GM12878 (cell line): Measurements from ENCODE around the gene BMP2K. TPM values are rescaled to one million over a fixed set of nuclear protein-coding genes. Genes with fewer than 3 reads are reported as not detected.

Experiments used
- ATAC-seq: fragments of 200-7000 bp; cut with Tn5 transposase; 3 replicates; pipeline ENCODE4 v1.9.1; 2020; ENCODE audit warnings: mild to moderate bottlenecking, moderate library complexity
- BruUV-seq: library from RNA; stranded (reverse); fragments of 400-500 nt; replicated peaks from 2 replicates; lab custom pipeline; 2021; lab: Mats Ljungman, UMichigan
- CTCF ChIA-PET: fragments of 300-600 bp; sonication (Branson Sonifier 250); formaldehyde crosslinking; extraction: SDS; loops from one replicate; lab custom pipeline; 2021; ENCODE audit warnings: inconsistent platforms; lab: Yijun Ruan, JAX
- POLR2A ChIA-PET: fragments of 350-600 bp; formaldehyde crosslinking; extraction: SDS; loops from one replicate; lab custom pipeline; 2021; ENCODE audit warnings: inconsistent platforms; lab: Charles Lee
- RAD21 ChIA-PET: fragments of 300-600 bp; sonication (Branson Sonifier 250); formaldehyde crosslinking; loops from one replicate; lab custom pipeline; 2023; ENCODE audit warnings: antibody characterized with exemption; ENCODE audit not compliant: unreplicated experiment; lab: Charles Lee
- SMC1A ChIA-PET: fragments of 300-600 bp; sonication (Branson Sonifier 250); formaldehyde crosslinking; loops from one replicate; lab custom pipeline; 2023; ENCODE audit not compliant: unreplicated experiment, uncharacterized antibody; lab: Charles Lee
- DNase-seq: peaks from one replicate; pipeline ENCODE4 v3.0.0-alpha.2; 2011; ENCODE audit warnings: low read depth, low spot score
- FAIRE-seq: peaks from 3 replicates; lab custom pipeline; 2011; peaks lifted over from hg19 to GRCh38; lab: Jason Lieb, UNC
- H2AFZ ChIP-seq: 2 replicates; pipeline ENCODE4 v1.6.0; 2011; ENCODE audit warnings: low read depth, low read length, control low read depth; ENCODE audit not compliant: control insufficient read depth
- H3K27ac ChIP-seq: 2 replicates; pipeline ENCODE4 v1.5.1; 2011; ENCODE audit warnings: control low read depth; ENCODE audit not compliant: control insufficient read depth, insufficient read depth
- H3K27me3 ChIP-seq, 2 experiments: replicated peaks in 1 of 2; 2 replicates each; pipeline versions ENCODE4 v1.6.0 to v1.6.1; 2011; ENCODE audit warnings: low read length in 1 of 2; ENCODE audit not compliant: control insufficient read depth in 2 of 2, insufficient read depth in 2 of 2
- H3K36me3 ChIP-seq, 2 experiments: 2 replicates each; pipeline ENCODE4 v1.5.1; 2011; ENCODE audit warnings: low read length in 1 of 2; ENCODE audit not compliant: control insufficient read depth in 2 of 2, insufficient read depth in 2 of 2
- H3K4me1 ChIP-seq: 2 replicates; pipeline ENCODE4 v1.6.1; 2011; ENCODE audit warnings: mild to moderate bottlenecking, low read length, moderate library complexity, mixed read lengths; ENCODE audit not compliant: control insufficient read depth, insufficient read depth
- H3K4me2 ChIP-seq: 2 replicates; pipeline ENCODE4 v1.6.0; 2011; ENCODE audit warnings: control low read depth; ENCODE audit not compliant: control insufficient read depth, insufficient read depth
- H3K4me3 ChIP-seq: fragments of 200-600 bp; sonication (generic); 2 replicates; pipeline ENCODE4 v1.5.1; 2016
- H3K79me2 ChIP-seq: 2 replicates; pipeline ENCODE4 v1.6.0; 2011; ENCODE audit warnings: low read length; ENCODE audit not compliant: control insufficient read depth, insufficient read depth
- H3K9ac ChIP-seq: 2 replicates; pipeline ENCODE4 v1.8.0; 2011; ENCODE audit warnings: low read length, control low read depth, mixed read lengths; ENCODE audit not compliant: control insufficient read depth, insufficient read depth
- H3K9me3 ChIP-seq: replicated peaks from 3 replicates; pipeline ENCODE4 v1.5.1; 2011; ENCODE audit warnings: mild to moderate bottlenecking, low read length; ENCODE audit not compliant: control insufficient read depth, insufficient read depth
- H4K20me1 ChIP-seq: 2 replicates; pipeline ENCODE4 v1.6.0; 2011; ENCODE audit not compliant: control insufficient read depth, insufficient read depth
- BMI1 ChIP-seq: fragments of 450-650 bp; IDR thresholded peaks from 2 replicates; pipeline ENCODE4 v1.6.1; 2016; ENCODE audit warnings: mild to moderate bottlenecking, moderate library complexity, borderline replicate concordance
- CUX1 ChIP-seq: IDR thresholded peaks from 2 replicates; pipeline ENCODE4 v1.6.1; 2012; ENCODE audit warnings: improper control_type of control experiment, low read depth, low read length; ENCODE audit not compliant: insufficient replicate concordance
- NFYA ChIP-seq: IDR thresholded peaks from 2 replicates; pipeline ENCODE4 v1.6.1; 2011; ENCODE audit warnings: low read depth, mild to moderate bottlenecking, low read length, improper control_type of control experiment, borderline replicate concordance
- REST ChIP-seq: IDR thresholded peaks from 2 replicates; pipeline ENCODE4 v1.6.1; 2012; ENCODE audit warnings: mild to moderate bottlenecking, low read depth, low read length
- SMAD1 ChIP-seq: fragments of 450-650 bp; IDR thresholded peaks from 2 replicates; pipeline ENCODE4 v1.6.1; 2018; ENCODE audit warnings: mild to moderate bottlenecking, low read depth; ENCODE audit not compliant: partially characterized antibody
- ZNF592 ChIP-seq: fragments of 450-650 bp; IDR thresholded peaks from 2 replicates; pipeline ENCODE4 v1.6.1; 2017; ENCODE audit warnings: mild to moderate bottlenecking, moderate library complexity
- WGBS: methylation state at CpG from one replicate; pipeline ENCODE4 v1.1.6; 2016; ENCODE audit warnings: low lambda C conversion rate; ENCODE audit not compliant: insufficient replicate concordance, insufficient coverage; ENCODE audit errors: missing lambda C conversion rate; 5-methylcytosine and 5-hydroxymethylcytosine counted together
- in situ Hi-C: fragments of 300-500 bp; cut with MboI; formaldehyde crosslinking; loops from 9 replicates; pipeline ENCODE4 v1.14.3; 2018; ENCODE audit warnings: mixed read lengths
- intact Hi-C: fragments of 100-400 bp; cut with micrococcal nuclease; formaldehyde crosslinking; loops from one replicate; pipeline ENCODE4 v1.14.2; 2022; ENCODE audit not compliant: unreplicated experiment
- polyA plus RNA-seq, 11 experiments: library from polyadenylated mRNA; depleted of rRNA in 4 of 11; unstranded in 6 of 11; stranded (reverse) in 5 of 11; fragments of >200 nt; fragmentation: Nextera tagmentation in 4 of 11; fragmentation: Illumina TruSeq in 1 of 11; extraction: Ambion mirVana in 4 of 11; extraction: Trizol in 1 of 11; gene quantifications; 1 replicate in 1 of 11; 2 replicates in 10 of 11; pipeline versions ENCODE4 v1.2.1 to v1.2.3, GENCODE V29; 2011 to 2016; ENCODE audit warnings: inconsistent platforms in 2 of 11, missing spikeins in 2 of 11, low read depth in 1 of 11
- total RNA-seq, 4 experiments: library from RNA; depleted of rRNA in 3 of 4; stranded (reverse); fragments of >200 nt in 3 of 4; fragmentation: Illumina TruSeq in 1 of 4; extraction: Trizol in 1 of 4; gene quantifications; 2 replicates each; pipeline versions ENCODE4 v1.2.1 to v1.2.3, GENCODE V29; 2013 to 2021
- TF ChIP-seq, protein P1 (sequence below): fragments of 150-350 bp; IDR thresholded peaks from 2 replicates; pipeline ENCODE4 v1.6.1; 2014; ENCODE audit warnings: mild to moderate bottlenecking, low read depth, low read length

The BMP2K gene
- total and polyA plus RNA-seq, 10 of the 15 experiments (the other 5 are each of a cell fraction or from before 2014, with no cell fraction given), result 3.3 to 84.6 (median 24.8) TPM

GRCh38 chr4:78780093-78780492 is 3.9 kb downstream of the BMP2K start:
- SMC1A ChIA-PET, result interaction anchor here (0.9 to 8.3 kb wide), 14 partner anchors 9 to 188 kb away, joined by 3 to 80 read pairs (median 6); no protein-coding TSS in a partner anchor
- POLR2A ChIA-PET, result interaction anchor here (1.3 to 3.6 kb wide), 3 partner anchors 9 to 166 kb away, joined by 4 to 11 read pairs (median 5); no protein-coding TSS in a partner anchor
- peak overlapping the region; percentile 99; the same call in 1 of the 2 replicates for H3K4me3 ChIP-seq
- H3K9ac ChIP-seq, result no peak overlapping the region
- H4K20me1 ChIP-seq, result no peaks in the 10 kb centered on the region; the same call in 1 of the 2 replicates
- FAIRE-seq, result no peak
- peaks cover 5% of the 10 kb centered on the region; the same call in 1 of the 2 replicates for H3K4me1 ChIP-seq
- H3K4me2 ChIP-seq, result peak overlapping the region; percentile 17
- no peak for ATAC-seq
- WGBS, result 96% methylated on average over 2 of the region's 2 CpGs
- RAD21 ChIA-PET, result interaction anchor here (0.6 to 7.3 kb wide), 12 partner anchors 8 to 721 kb away, joined by 3 to 49 read pairs (median 3); no protein-coding TSS in a partner anchor
- no peak overlapping the region; the same call in 1 of the 2 replicates for H3K27ac ChIP-seq
- no peak for DNase-seq
- intact Hi-C loops (no loop called here), in situ Hi-C loops (no loop called here)
- H3K9me3 ChIP-seq, result no peaks in the 10 kb centered on the region
- no TSS peak for BruUV-seq
- no peaks in the 10 kb centered on the region for H3K27me3 ChIP-seq
- no peaks in the 10 kb centered on the region for H3K36me3 ChIP-seq
- no peak overlapping the region for H2AFZ ChIP-seq
- CTCF ChIA-PET, result interaction anchor here (0.6 to 2.5 kb wide), 8 partner anchors 10 to 166 kb away, joined by 3 to 11 read pairs (median 4); no protein-coding TSS in a partner anchor
- H3K79me2 ChIP-seq, result peaks cover 88% of the 10 kb centered on the region
- TF ChIP-seq NFYA, result no peak
- TF ChIP-seq REST, result no peak
- TF ChIP-seq BMI1, result no peak
- TF ChIP-seq ZNF592, result no peak
- no peak for TF ChIP-seq CUX1
- TF ChIP-seq, protein P1, sequence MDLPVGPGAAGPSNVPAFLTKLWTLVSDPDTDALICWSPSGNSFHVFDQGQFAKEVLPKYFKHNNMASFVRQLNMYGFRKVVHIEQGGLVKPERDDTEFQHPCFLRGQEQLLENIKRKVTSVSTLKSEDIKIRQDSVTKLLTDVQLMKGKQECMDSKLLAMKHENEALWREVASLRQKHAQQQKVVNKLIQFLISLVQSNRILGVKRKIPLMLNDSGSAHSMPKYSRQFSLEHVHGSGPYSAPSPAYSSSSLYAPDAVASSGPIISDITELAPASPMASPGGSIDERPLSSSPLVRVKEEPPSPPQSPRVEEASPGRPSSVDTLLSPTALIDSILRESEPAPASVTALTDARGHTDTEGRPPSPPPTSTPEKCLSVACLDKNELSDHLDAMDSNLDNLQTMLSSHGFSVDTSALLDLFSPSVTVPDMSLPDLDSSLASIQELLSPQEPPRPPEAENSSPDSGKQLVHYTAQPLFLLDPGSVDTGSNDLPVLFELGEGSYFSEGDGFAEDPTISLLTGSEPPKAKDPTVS, result no peak
- TF ChIP-seq SMAD1, result no peak
